ENCODE data around the gene GAPVD1.
A peak's percentile ranks its signal among the peaks of the same experiment; 100 is the strongest.
"Not testable (repeated sequence)": the region's sequence is repeated elsewhere in the genome, so short reads cannot be mapped to it uniquely, and the experiment has no call there.

The GAPVD1 gene

DNA sequence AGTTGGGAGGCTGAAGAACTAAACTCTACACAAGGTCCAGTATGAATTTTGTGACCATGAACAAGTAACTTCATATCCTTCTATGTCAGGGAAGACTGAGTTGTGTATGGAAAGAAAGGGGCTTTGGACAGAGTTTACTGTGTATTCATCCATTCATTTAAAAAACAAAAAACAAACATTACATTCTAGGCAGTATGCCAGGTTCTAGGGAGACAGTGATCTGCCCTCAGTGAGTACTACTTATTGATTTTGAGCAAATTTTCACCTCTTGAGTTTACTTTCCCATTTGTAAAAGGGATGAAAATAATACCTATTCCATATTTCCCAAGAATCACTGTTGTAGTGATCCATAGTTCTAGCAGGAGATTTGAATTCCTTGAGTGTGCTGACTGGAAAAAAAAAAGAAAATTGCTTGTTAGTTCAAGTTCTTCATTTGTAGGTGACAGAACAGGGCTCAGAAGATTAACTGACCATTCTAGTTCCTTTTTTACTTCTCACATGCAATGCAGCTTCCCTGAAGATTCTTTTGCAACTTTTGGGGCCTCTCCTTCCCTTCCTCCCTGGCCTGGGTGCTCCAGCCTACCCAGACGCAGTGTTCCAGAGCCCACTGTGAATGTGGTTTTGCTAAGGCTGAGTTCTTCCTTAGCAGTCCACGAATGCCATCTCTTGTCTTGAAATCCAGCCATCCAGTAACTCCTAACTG is 2.6 kb upstream of the GAPVD1 start:
- Histone ChIP-seq H3K9me3 (no peaks in the 10 kb centered on the region), H3K27me3 (no peaks in the 10 kb centered on the region), H3K27ac (peak overlapping the region; percentile 96), H3K4me3 (ENCODE audit: low read depth in 1 of 2, low read length in 1 of 2) (peak overlapping the region; percentile 42 to 96), H3K36me3 (peaks cover 5% of the 10 kb centered on the region), H3K4me1 (ENCODE audit: control insufficient read depth in 1 of 2, insufficient read depth in 1 of 2, low read depth in 1 of 2, low read length in 1 of 2) (peaks cover 54 to 59% of the 10 kb centered on the region in 2 experiments)
- TF ChIP-seq, protein P1, sequence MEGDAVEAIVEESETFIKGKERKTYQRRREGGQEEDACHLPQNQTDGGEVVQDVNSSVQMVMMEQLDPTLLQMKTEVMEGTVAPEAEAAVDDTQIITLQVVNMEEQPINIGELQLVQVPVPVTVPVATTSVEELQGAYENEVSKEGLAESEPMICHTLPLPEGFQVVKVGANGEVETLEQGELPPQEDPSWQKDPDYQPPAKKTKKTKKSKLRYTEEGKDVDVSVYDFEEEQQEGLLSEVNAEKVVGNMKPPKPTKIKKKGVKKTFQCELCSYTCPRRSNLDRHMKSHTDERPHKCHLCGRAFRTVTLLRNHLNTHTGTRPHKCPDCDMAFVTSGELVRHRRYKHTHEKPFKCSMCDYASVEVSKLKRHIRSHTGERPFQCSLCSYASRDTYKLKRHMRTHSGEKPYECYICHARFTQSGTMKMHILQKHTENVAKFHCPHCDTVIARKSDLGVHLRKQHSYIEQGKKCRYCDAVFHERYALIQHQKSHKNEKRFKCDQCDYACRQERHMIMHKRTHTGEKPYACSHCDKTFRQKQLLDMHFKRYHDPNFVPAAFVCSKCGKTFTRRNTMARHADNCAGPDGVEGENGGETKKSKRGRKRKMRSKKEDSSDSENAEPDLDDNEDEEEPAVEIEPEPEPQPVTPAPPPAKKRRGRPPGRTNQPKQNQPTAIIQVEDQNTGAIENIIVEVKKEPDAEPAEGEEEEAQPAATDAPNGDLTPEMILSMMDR (IDR thresholded peaks at IDR 0.05): no peak

DNA sequence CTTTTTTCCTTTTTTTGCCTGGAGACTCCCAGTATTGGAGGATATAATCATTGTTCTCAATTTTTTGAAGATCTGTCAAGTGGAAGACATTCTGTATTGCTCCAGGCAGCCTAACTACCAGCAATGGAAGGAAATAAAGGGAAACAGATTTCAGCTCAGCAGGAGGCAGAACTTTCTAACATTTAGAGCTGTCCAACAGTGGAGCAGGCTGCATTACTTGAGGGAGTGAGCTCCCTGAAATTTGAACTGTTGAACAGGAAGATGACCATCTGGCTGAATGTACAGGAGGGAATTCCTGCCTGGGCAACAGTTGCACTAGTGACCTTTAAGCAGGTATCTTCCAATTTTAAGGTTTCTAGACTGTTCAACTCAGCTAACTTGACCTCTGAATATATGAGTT is 1.1 kb upstream of the GAPVD1 start:
- Histone ChIP-seq H3K27me3 (no peaks in the 10 kb centered on the region), H3K9me3 (no peaks in the 10 kb centered on the region), H3K27ac (peak overlapping the region; percentile 96), H3K4me3 (ENCODE audit: low read depth in 1 of 2, low read length in 1 of 2) (peak overlapping the region; percentile 96), H3K36me3 (peaks cover 5% of the 10 kb centered on the region), H3K4me1 (ENCODE audit: control insufficient read depth in 1 of 2, insufficient read depth in 1 of 2, low read depth in 1 of 2, low read length in 1 of 2) (peaks cover 54 to 59% of the 10 kb centered on the region in 2 experiments)
- TF ChIP-seq, protein P1 (IDR thresholded peaks at IDR 0.05): no peak

DNA sequence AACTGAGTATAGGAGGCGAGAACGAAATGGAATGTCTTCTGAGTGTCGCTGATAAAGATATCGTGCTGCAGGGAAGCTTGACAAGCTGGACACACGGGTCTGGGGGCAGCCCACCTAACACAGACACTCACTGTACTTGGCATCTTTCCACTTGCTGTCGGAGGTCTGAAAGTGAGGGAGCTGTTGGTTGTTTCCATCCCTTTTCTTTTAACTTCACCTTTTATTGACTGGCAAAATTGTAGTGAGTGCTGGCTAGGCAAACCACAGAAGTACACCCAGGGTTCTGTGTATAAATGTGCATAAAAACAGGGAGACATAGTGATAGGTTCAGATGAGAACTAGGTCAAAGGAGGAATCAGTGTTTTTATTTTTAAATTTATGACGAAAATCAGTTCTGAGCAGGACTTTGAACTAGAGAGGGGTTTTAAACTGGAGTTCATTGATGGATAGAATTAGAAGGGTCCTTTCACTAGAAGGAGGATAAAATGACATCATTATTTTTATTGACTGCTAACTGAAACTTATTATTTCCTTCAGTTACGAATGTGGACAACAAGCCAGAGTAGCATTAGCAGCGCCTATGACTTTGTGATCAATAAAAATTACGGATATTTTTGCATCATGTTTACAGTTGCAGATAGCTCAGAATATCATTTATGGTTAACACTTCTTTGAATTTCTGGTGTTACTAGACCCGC is 817 bp downstream of the GAPVD1 start:
- Histone ChIP-seq H3K27ac (peak overlapping the region; percentile 96), H3K9me3 (no peaks in the 10 kb centered on the region), H3K4me3 (ENCODE audit: low read depth in 1 of 2, low read length in 1 of 2) (peak overlapping the region; percentile 96), H3K4me1 (ENCODE audit: control insufficient read depth in 1 of 2, insufficient read depth in 1 of 2, low read depth in 1 of 2, low read length in 1 of 2) (peaks cover 49 to 50% of the 10 kb centered on the region in 2 experiments), H3K27me3 (no peaks in the 10 kb centered on the region), H3K36me3 (peaks cover 5% of the 10 kb centered on the region)
- TF ChIP-seq, protein P1 (IDR thresholded peaks at IDR 0.05): no peak

DNA sequence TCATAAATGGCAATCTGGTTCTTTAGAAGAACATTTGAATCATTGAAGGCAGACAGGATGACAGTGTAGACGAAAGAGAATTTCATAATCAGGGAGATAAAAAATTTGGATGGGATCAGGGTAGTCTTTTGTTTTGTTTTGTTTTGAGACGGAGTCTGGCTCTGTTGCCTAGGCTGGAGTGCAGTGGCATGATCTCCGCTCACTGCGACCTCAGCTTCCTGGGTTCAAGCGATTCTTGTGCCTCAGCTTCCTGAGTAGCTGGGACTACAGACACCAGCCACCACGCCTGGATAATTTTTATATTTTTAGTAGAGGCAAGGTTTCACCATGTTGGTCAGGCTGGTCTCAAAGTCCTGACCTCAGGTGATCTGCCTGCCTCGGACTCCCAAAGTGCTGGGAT is 2.4 kb downstream of the GAPVD1 start:
- H3K4me1 ChIP-seq (ENCODE audit: control insufficient read depth in 1 of 2, insufficient read depth in 1 of 2, low read depth in 1 of 2, low read length in 1 of 2): peaks cover 33 to 34% of the 10 kb centered on the region in 2 experiments
- not testable (repeated sequence) for H3K27me3 ChIP-seq; H3K4me3 ChIP-seq (ENCODE audit: low read depth in 1 of 2, low read length in 1 of 2); H3K27ac ChIP-seq; H3K9me3 ChIP-seq; H3K36me3 ChIP-seq

DNA sequence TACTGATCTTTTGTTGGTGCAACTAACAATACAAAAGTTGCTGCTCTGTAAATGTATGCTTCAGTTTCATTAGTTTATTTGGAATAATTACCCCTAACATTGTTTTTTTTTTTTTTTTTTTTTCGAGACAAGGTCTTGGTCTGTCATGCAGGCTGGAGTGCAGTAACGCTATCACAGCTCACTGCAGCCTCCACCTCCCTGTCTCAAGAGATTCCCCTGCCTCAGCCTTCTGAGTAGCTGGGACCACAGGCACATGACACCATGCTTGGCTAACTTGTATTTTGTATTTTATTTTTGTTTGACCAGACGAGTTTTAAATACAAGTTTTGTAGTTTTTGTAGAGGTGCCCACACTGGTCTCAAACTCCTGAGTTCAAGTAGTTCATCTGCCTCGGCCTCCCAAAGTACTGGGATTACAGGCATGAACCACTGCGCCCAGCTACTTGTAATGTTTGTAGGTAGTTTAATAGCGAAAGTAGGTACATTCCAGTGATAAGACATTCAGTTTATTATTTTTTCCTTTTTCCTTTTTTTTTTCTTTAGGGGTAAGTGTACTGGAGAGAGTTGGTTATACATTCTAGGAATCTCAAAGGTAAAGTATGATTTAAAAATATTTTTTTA is 6.9 kb downstream of the GAPVD1 start:
- TF ChIP-seq, protein P1 (IDR thresholded peaks at IDR 0.05): no peak
- no peaks in the 10 kb centered on the region for H3K9me3 ChIP-seq
- H3K4me1 ChIP-seq (ENCODE audit: control insufficient read depth in 1 of 2, insufficient read depth in 1 of 2, low read depth in 1 of 2, low read length in 1 of 2): peaks cover 9 to 13% of the 10 kb centered on the region in 2 experiments
- H3K27ac ChIP-seq: no peak overlapping the region
- no peaks in the 10 kb centered on the region for H3K27me3 ChIP-seq
- no peak overlapping the region for H3K4me3 ChIP-seq (ENCODE audit: low read depth in 1 of 2, low read length in 1 of 2)
- H3K36me3 ChIP-seq: peaks cover 13% of the 10 kb centered on the region

DNA sequence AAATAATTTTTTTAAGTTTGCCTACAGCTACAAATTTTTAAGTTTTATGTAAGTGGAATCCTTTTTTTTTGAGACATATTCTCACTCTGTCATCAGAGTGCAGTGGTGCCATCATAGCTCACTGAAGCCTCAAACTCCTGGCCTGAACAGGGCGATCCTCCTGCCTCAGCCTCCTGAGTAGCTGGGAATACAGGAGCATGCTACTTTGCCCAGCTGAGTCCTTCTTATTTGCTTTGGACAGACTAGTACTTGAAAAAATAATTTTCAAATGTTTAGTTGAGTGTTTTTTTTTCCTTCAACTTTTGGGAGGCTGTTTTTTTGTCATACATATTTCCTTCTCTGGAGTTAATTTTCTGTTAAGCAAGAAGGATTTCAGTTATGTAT is 7.4 kb downstream of the GAPVD1 start:
- peaks cover 9% of the 10 kb centered on the region for H3K36me3 ChIP-seq
- peaks cover 9 to 14% of the 10 kb centered on the region in 2 experiments for H3K4me1 ChIP-seq (ENCODE audit: control insufficient read depth in 1 of 2, insufficient read depth in 1 of 2, low read depth in 1 of 2, low read length in 1 of 2)
- H3K27ac ChIP-seq: no peak overlapping the region
- TF ChIP-seq, protein P1 (IDR thresholded peaks at IDR 0.05): no peak
- no peak overlapping the region for H3K4me3 ChIP-seq (ENCODE audit: low read depth in 1 of 2, low read length in 1 of 2)
- H3K27me3 ChIP-seq: no peaks in the 10 kb centered on the region
- H3K9me3 ChIP-seq: no peaks in the 10 kb centered on the region

Measured in neutrophil (primary cell).